K562 (cell line): Measurements from ENCODE around the gene MYL12B. TPM values are rescaled to one million over a fixed set of nuclear protein-coding genes. Genes with fewer than 3 reads are reported as not detected.

ENCODE experiments used
- ARHGAP35 ChIP-seq: fragments of 450-650 bp; IDR thresholded peaks from 2 replicates; pipeline ENCODE4 v1.6.1; 2018; ENCODE audit not compliant: partially characterized antibody
- ATF3 ChIP-seq, 2 experiments: fragments of 450-650 bp in 1 of 2; sonication (generic) in 1 of 2; formaldehyde crosslinking in 1 of 2; IDR thresholded peaks in 1 of 2; conservative IDR thresholded peaks in 1 of 2; 2 replicates each; pipeline versions ENCODE4 v1.6.1 to v1.8.1; 2016 to 2023; ENCODE audit warnings: mild to moderate bottlenecking in 2 of 2, moderate library complexity in 2 of 2, inconsistent platforms in 1 of 2, missing genetic modification reagents in 1 of 2
- CCNT2 ChIP-seq: IDR thresholded peaks from 2 replicates; pipeline ENCODE4 v1.6.1; 2011; ENCODE audit warnings: borderline replicate concordance, low read depth, mild to moderate bottlenecking, moderate library complexity, mixed read lengths, low read length; ENCODE audit not compliant: insufficient read length; ENCODE audit errors: extremely low read depth
- E2F3 ChIP-seq: fragments of 250-450 bp; sonication (Bioruptor Pico); IDR thresholded peaks from 2 replicates; pipeline ENCODE4 v1.4.0; 2020; ENCODE audit warnings: mild to moderate bottlenecking
- ETV6 ChIP-seq, 3 experiments: fragments of 150-350 bp in 1 of 3; sonication (generic) in 1 of 3; formaldehyde crosslinking in 1 of 3; IDR thresholded peaks; 2 replicates each; pipeline versions ENCODE4 v1.6.1 to v1.8.0; 2014 to 2022; ENCODE audit warnings: borderline replicate concordance in 2 of 3, low read depth in 2 of 3, antibody characterized with exemption in 1 of 3, low read length in 1 of 3, mild to moderate bottlenecking in 1 of 3, missing genetic modification reagents in 1 of 3
- GABPB2 ChIP-seq: fragments of 250-450 bp; sonication (Bioruptor Pico); conservative IDR thresholded peaks from 2 replicates; pipeline ENCODE4 v1.5.1; 2021; ENCODE audit warnings: mild to moderate bottlenecking
- GTF2F1 ChIP-seq: IDR thresholded peaks from 2 replicates; pipeline ENCODE4 v1.6.1; 2011; ENCODE audit warnings: low read depth, low read length, improper control_type of control experiment
- HOXB6 ChIP-seq: fragments of 250-450 bp; sonication (Bioruptor Pico); IDR thresholded peaks from 2 replicates; pipeline ENCODE4 v1.5.1; 2022; ENCODE audit warnings: mild to moderate bottlenecking, borderline replicate concordance
- JUND ChIP-seq, 2 experiments: IDR thresholded peaks; 2 replicates in 1 of 2; 3 replicates in 1 of 2; pipeline ENCODE4 v1.6.1; 2011; ENCODE audit warnings: borderline replicate concordance in 2 of 2, low read depth in 2 of 2, low read length in 2 of 2, improper control_type of control experiment in 1 of 2, missing biosample characterization in 1 of 2, missing genetic modification characterization in 1 of 2, missing genetic modification reagents in 1 of 2
- KLF13 ChIP-seq: fragments of 450-650 bp; IDR thresholded peaks from 2 replicates; pipeline ENCODE4 v1.6.1; 2016; ENCODE audit warnings: missing genetic modification characterization, low read depth, mild to moderate bottlenecking, missing compliant biosample characterization, moderate library complexity, borderline replicate concordance
- KLF6 ChIP-seq: fragments of 250-450 bp; sonication (Bioruptor Pico); IDR thresholded peaks from 2 replicates; pipeline ENCODE4 v1.4.0; 2020; ENCODE audit warnings: mild to moderate bottlenecking, moderate library complexity, borderline replicate concordance
- MBD2 ChIP-seq: sonication (generic); IDR thresholded peaks from 2 replicates; pipeline ENCODE4 v1.6.1; 2016; ENCODE audit warnings: low read depth, borderline replicate concordance
- MCM5 ChIP-seq: fragments of 450-650 bp; IDR thresholded peaks from 2 replicates; pipeline ENCODE4 v1.6.1; 2016; ENCODE audit warnings: low read depth
- MEIS2 ChIP-seq: fragments of 450-650 bp; IDR thresholded peaks from 2 replicates; pipeline ENCODE4 v1.6.1; 2014; ENCODE audit warnings: mild to moderate bottlenecking; ENCODE audit not compliant: partially characterized antibody
- MLLT1 ChIP-seq, 2 experiments: fragments of 450-650 bp; IDR thresholded peaks; 2 replicates each; pipeline ENCODE4 v1.6.1; 2016
- PTTG1 ChIP-seq: fragments of 450-650 bp; IDR thresholded peaks from 2 replicates; pipeline ENCODE4 v1.6.1; 2016; ENCODE audit warnings: low read depth, mild to moderate bottlenecking, missing genetic modification characterization, missing compliant biosample characterization
- SMARCE1 ChIP-seq: fragments of 450-650 bp; IDR thresholded peaks from 2 replicates; pipeline ENCODE4 v1.7.1; 2016; ENCODE audit warnings: mild to moderate bottlenecking
- ZBTB17 ChIP-seq: fragments of 450-650 bp; formaldehyde crosslinking; IDR thresholded peaks from 2 replicates; pipeline ENCODE4 v1.4.0; 2020; ENCODE audit warnings: mild to moderate bottlenecking
- ZBTB2 ChIP-seq: fragments of 450-650 bp; IDR thresholded peaks from 2 replicates; pipeline ENCODE4 v1.6.1; 2016; ENCODE audit warnings: antibody characterized with exemption
- ZBTB26 ChIP-seq: fragments of 450-650 bp; formaldehyde crosslinking; IDR thresholded peaks from 2 replicates; pipeline ENCODE4 v1.4.0; 2022; ENCODE audit warnings: missing genetic modification characterization
- ZC3H11A ChIP-seq: IDR thresholded peaks from 2 replicates; pipeline ENCODE4 v1.6.1; 2012; ENCODE audit warnings: low read depth, low read length, improper control_type of control experiment
- polyA plus RNA-seq, 8 experiments: library from polyadenylated mRNA; depleted of rRNA in 4 of 8; stranded (reverse) in 5 of 8; unstranded in 3 of 8; fragments of >200 nt; fragmentation: Nextera tagmentation in 2 of 8; fragmentation: Illumina TruSeq in 1 of 8; extraction: Ambion mirVana in 2 of 8; extraction: Trizol in 1 of 8; gene quantifications; 2 replicates each; pipeline versions ENCODE4 v1.2.1 to v1.2.3, GENCODE V29; 2011 to 2014; ENCODE audit warnings: inconsistent platforms in 1 of 8, missing spikeins in 1 of 8
- total RNA-seq, 7 experiments: library from RNA; depleted of rRNA in 6 of 7; stranded (reverse); fragments of >200 nt in 6 of 7; fragmentation: Illumina TruSeq in 2 of 7; extraction: Trizol in 2 of 7; gene quantifications; 2 replicates each; pipeline versions ENCODE4 v1.2.1 to v1.2.3, GENCODE V29; 2011 to 2021; ENCODE audit warnings: low replicate concordance in 1 of 7

The MYL12B gene
- total and polyA plus RNA-seq, 9 of the 15 experiments (the other 6 are each of a cell fraction or from before 2014, with no cell fraction given), result 220 to 995 (median 463) TPM

- TF ChIP-seq CCNT2, result no peak
- TF ChIP-seq ARHGAP35, result no peak
- TF ChIP-seq MBD2, result no peak
- no peak for TF ChIP-seq MCM5
- TF ChIP-seq GTF2F1, result no peak
- TF ChIP-seq ZBTB2, result no peak
- TF ChIP-seq GABPB2, result no peak
- no peak for TF ChIP-seq ZBTB26
- no peak for TF ChIP-seq E2F3 (CRISPR knock-in tag)
- TF ChIP-seq JUND (IDR thresholded peaks at IDR 0.05; ENCODE audit: borderline replicate concordance, low read depth, low read length), result no peak
- no peak for TF ChIP-seq JUND (tag; IDR thresholded peaks at IDR 0.05; ENCODE audit: borderline replicate concordance, low read depth, low read length)
- no peak for TF ChIP-seq ZC3H11A
- TF ChIP-seq PTTG1 (tag), result no peak
- TF ChIP-seq MEIS2, result peak; percentile 69
- no peak for TF ChIP-seq ETV6 (IDR thresholded peaks at IDR 0.05; ENCODE audit: borderline replicate concordance in 1 of 2, low read depth in 2 of 2, low read length in 1 of 2)
- no peak for TF ChIP-seq ETV6 (CRISPR knock-in tag; IDR thresholded peaks at IDR 0.05; ENCODE audit: borderline replicate concordance)
- TF ChIP-seq SMARCE1, result no peak
- 0 out of 4 replicates have a peak, but pooled peaks of 1 of the 2 experiments have one; percentile 59 for TF ChIP-seq MLLT1 (IDR thresholded peaks at IDR 0.05)
- TF ChIP-seq KLF13, result no peak
- no peak for TF ChIP-seq KLF6 (CRISPR knock-in tag)
- no peak for TF ChIP-seq HOXB6 (CRISPR knock-in tag)
- 0 out of 2 replicates have a peak, but pooled peaks have one; percentile 43 for TF ChIP-seq ZBTB17 (CRISPR knock-in tag)
- TF ChIP-seq ATF3 (IDR thresholded peaks at IDR 0.05), result peak; percentile 62
- no peak for TF ChIP-seq ATF3 (CRISPR knock-in tag; conservative IDR thresholded peaks at IDR 0.05)
These were observed 7.4 kb downstream of the MYL12B start (continued) for GRCh38 chr18:3269241-3269913.
